Fibroblast of the aortic adventitia (primary cell): ENCODE measurements around the gene IPO8. TPM values are rescaled to one million over a fixed set of nuclear protein-coding genes. Genes with fewer than 3 reads are reported as not detected.

ENCODE experiments used
- DNase-seq: peaks from one replicate; pipeline ENCODE4 v3.0.0-alpha.2; 2010; ENCODE audit warnings: low read depth
- H3K4me3 ChIP-seq: 2 replicates; pipeline ENCODE4 v1.5.1; 2011; ENCODE audit warnings: low read depth, mild to moderate bottlenecking, control low read depth, low read length, moderate library complexity
- CTCF ChIP-seq: IDR thresholded peaks from 2 replicates; pipeline ENCODE4 v1.5.1; 2011; ENCODE audit warnings: mild to moderate bottlenecking, low read length, control low read depth, inconsistent platforms; ENCODE audit not compliant: insufficient read depth
- total RNA-seq: library from RNA; depleted of rRNA; stranded (reverse); fragments of >200 nt; gene quantifications from 2 replicates; pipeline ENCODE4 v1.2.3, GENCODE V29; 2012; ENCODE audit warnings: low replicate concordance

IPO8 gene
- total RNA-seq, 1 donor: 40.9 TPM

GRCh38 chr12:30700216-30700900, 4.7 kb upstream of the IPO8 start:
- peak; percentile 28 for DNase-seq
- H3K4me3 ChIP-seq: no peak overlapping the region
- TF ChIP-seq CTCF: no peak

- DNase-seq: no peak
- no peak for TF ChIP-seq CTCF
- H3K4me3 ChIP-seq: no peak overlapping the region
Measured at GRCh38 chr12:30698346-30698745, 2.7 kb upstream of the IPO8 start.

- no peak for DNase-seq
- H3K4me3 ChIP-seq: no peak overlapping the region
- no peak for TF ChIP-seq CTCF
Measured at GRCh38 chr12:30696943-30697342, 1.3 kb upstream of the IPO8 start.

- no peak for DNase-seq
- no peak for TF ChIP-seq CTCF
- peak overlapping the region; percentile 99 for H3K4me3 ChIP-seq
Measured at GRCh38 chr12:30696486-30696885, 817 bp upstream of the IPO8 start.

GRCh38 chr12:30696103-30696408, 387 bp upstream of the IPO8 start:
- DNase-seq: no peak
- peak overlapping the region; percentile 99 for H3K4me3 ChIP-seq
- no peak for TF ChIP-seq CTCF

GRCh38 chr12:30694412-30695198, 1.1 kb downstream of the IPO8 start:
- peak overlapping the region; percentile 99 for H3K4me3 ChIP-seq
- peak; percentile 37 for DNase-seq
- peak; percentile 14 for TF ChIP-seq CTCF
